DMS153 (cell line): ENCODE measurements around the gene SHROOM3.

Experiments
- DNase-seq: peaks from one replicate; lab custom pipeline; 2025; lab: John Stamatoyannopoulos, UW

The SHROOM3 gene

GRCh38 chr4:76821641-76822040, 386.6 kb downstream of the SHROOM3 start:
- no peak for DNase-seq

- DNase-seq, result no peak
These were observed 387.3 kb downstream of the SHROOM3 start for GRCh38 chr4:76822303-76822702.

- DNase-seq, result no peak
These were observed 388.5 kb downstream of the SHROOM3 start for GRCh38 chr4:76823495-76823894.

GRCh38 chr4:76830612-76830963, 395.6 kb downstream of the SHROOM3 start:
- DNase-seq, result no peak

GRCh38 chr4:76830964-76831703, 396.1 kb downstream of the SHROOM3 start:
- peak; percentile 78 for DNase-seq

- no peak for DNase-seq
These were observed 396.8 kb downstream of the SHROOM3 start for GRCh38 chr4:76831711-76832373.
